Measurements from ENCODE around the gene ENDOU.

The ENDOU gene, protein sequence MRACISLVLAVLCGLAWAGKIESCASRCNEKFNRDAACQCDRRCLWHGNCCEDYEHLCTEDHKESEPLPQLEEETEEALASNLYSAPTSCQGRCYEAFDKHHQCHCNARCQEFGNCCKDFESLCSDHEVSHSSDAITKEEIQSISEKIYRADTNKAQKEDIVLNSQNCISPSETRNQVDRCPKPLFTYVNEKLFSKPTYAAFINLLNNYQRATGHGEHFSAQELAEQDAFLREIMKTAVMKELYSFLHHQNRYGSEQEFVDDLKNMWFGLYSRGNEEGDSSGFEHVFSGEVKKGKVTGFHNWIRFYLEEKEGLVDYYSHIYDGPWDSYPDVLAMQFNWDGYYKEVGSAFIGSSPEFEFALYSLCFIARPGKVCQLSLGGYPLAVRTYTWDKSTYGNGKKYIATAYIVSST

GRCh38 chr12:47725091-47725772 lies at the start of gene ENDOU:
TSS of gene ENDOU (minus strand) at chr12:47725490. CDS start at chr12:47725413, 77 bp downstream.
- no peak for DNase-seq (ENCODE audit: low spot score)

DNA sequence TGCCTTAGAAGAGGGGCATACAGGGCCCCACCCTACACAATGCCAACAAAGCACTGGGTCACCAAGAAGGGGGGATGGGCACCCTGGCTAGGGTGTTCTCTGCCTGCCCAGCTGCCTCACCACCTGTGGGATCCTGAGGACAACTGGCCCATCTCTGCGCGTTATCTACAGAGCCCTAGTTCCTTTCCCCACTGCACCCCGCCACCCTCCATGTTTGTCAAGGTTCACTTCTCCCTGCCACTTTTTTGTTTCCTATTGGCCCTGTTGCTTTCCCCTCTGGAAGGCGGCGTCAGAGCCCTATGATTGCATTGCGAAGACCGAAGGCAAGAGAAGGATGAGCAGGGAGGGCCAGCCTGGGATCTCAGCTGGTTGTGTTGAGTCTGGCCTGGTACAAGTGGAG lies 49.4 kb upstream of the ENDOU start:
- DNase-seq (ENCODE audit: low spot score), result no peak

DNA sequence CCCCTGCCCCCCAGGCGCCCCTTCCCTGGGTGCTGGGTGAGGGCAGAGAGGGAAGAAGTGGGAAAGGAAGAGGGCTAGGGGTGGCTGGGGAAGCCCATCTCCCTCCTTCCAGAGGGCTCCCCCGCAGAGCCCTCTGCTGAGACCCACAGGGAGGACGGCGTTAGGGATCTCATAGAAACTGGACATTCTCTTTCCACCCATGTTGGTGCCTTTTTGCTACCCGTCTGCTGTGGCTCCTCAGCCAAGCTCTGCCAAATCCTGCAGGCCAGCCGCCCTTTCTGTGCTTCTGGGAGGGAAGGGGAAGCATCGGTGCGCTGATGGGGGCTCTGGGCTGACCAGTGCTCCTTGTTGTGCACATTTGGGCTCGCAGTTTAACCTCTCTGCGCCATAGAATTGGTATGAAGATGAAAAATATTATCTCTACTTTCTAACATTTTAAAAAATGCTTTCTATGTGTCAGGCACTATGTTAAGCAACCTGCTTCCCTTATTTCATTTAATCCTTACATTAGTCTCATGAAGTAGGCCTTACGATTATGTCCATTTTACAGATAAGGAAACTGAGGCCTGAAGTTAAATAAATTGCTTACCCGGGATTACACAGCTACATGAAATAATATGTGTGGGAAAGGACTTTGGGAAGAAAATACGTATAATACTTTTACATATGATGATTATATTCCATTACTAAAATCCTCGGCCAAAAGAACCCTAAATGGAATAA lies 48.7 kb upstream of the ENDOU start:
- no peak for DNase-seq (ENCODE audit: low spot score)

- DNase-seq (ENCODE audit: low spot score), result peak; percentile 84
Observed at GRCh38 chr12:47773062-47773857, 48.0 kb upstream of the ENDOU start, which contains the start of gene SLC48A1. TSS of gene SLC48A1 (plus strand) at chr12:47773238. CDS start at chr12:47773305, 67 bp downstream.

- no peak for DNase-seq (ENCODE audit: low spot score)
Observed at GRCh38 chr12:47772738-47773061, 47.4 kb upstream of the ENDOU start.

DNA sequence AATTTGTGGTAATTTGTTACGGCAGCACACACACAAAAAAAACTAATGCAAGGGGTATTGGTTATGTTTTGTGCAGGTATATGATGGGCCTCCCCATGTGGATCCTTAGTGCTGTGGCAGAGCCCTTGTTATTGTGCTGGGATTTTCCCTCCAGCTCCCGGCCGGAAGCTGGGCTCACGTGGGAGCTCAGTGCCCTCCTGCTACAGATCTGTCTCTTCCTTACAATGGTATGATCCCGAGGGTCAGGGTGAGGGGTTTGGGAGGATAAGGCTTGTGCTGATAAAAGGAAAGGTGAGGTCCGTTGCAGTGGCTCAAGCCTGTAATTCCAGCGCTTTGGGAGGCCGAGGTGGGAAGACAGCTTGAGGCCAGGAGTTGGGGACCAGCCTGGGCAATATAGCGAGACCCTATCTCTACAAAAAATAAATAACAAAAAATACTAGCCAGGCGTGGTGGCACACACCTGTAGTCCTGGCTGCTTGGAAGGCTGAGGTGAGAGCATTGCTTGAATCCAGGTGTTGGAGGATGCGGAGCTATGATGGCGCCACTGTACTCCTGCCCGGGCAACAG lies 46.9 kb upstream of the ENDOU start:
- no peak for DNase-seq (ENCODE audit: low spot score)

DNA sequence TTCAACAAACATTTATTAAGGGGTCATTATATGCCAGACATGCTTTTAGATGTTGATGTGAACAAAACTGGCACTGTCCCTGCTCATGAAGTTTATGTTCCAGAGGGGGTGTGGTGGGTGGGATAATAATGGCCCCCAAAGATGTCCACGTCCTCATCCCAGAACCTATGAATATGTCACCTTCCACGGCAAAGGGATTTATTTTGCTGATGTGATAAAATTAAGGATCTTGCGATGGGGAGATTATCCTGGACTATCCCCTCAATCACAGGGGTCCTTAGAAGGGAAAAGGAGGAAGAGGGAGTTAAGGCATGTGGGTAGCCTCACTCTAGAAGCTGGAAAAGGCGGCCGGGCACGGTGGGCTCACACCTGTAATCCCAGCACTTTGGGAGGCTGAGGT lies 46.0 kb upstream of the ENDOU start:
- no peak for DNase-seq (ENCODE audit: low spot score)

GRCh38 chr12:47770086-47770726 lies 44.9 kb upstream of the ENDOU start:
- no peak for DNase-seq (ENCODE audit: low spot score)

DNA sequence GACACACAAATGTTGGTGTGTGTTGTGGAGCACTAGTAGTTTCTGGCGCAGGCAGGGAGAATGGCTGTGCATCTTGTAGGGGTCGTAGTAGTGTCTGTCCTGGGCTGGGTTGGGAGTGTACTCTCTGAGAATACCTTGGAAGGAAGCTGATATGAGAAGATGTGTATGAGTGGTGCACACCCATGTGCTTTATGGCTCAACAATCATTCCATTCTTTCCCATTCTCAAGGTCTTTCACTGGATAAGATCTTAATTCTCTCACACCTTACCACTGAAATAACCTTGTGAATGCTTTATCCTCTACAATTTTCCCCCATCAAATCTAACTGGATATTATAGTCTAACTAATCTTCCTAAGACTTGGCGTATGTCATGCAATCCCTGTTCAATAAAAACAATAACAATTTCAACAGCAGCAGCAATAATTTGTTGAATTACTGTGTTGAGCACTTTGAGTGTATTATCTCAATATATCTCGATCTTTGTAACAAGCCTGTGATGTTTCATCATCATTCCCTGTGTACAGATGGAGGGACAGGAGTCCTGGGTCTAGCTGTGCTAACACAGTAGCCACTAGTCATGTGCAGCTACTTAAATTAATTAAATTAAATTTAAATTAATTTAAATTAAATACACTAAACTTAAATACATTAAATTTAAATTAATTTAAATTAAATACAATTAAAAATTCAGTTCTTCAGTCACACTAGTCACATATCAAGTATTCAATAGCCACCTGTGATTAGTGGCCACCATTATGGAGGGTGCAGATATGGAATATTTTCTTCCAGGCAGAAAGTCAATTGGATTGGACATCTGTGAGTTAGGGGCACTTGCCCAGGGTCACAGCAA lies 44.2 kb upstream of the ENDOU start:
- no peak for DNase-seq (ENCODE audit: low spot score)

GRCh38 chr12:47768323-47768811 lies 43.1 kb upstream of the ENDOU start:
- DNase-seq (ENCODE audit: low spot score), result no peak

DNA sequence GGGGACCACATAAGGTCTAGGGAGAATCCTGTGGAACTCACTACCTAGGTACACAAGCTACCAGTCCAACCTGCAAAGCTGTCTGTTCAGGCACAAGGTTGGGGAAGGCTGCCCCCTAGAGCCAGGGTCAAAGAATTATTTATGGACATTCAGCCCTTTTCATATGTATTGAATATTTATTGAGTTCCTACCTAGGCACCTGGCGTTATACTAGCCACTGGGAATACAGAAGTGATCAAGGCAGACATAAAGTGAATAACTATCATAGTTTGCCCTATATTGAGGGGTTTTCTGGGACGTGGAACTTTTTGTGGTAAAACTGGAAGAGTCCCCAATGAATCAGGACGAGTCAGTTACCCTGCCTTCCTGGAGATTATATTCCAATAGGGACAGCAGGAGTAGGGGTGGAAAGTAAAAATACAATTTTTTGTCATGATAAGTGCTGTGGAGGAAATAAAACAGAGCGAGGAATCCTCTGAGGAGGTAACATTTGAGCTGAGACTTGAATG lies 42.0 kb upstream of the ENDOU start:
- peak; percentile 78 for DNase-seq (ENCODE audit: low spot score)

DNA sequence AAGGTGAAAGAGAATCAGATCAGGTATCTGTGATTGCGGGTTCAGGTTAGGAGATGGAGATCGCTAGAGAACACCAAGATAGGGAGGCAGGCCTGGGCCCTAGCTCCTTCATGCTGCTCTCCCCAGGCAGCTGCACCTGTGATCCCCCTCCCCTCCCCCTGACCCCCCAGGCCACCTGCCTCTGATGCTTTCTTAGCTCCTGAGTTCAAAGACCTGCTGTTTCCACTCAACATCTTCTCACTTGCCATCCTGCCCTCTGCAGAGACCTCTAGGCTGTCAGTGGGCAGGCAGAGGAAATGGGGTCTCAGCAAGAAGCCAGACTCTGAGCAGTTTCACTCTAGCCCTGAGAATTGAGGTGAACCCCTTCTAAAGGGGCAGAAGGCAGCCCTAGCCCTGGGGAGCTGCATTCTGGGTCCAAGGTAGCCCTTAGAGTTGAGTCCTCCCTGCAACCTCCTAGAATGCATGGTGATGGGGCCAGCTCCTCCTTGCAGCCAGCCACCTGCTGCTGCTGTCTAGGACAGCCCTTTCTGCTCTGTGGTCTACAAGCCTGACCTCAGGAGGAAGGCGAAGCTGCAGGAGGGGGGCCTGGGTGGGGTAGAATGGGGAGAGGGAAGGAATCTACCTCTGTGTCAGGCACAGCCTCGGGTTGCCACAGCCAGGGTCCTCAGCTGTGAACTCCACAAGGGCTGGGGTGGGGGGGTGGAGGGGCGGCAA lies 41.4 kb upstream of the ENDOU start:
- no peak for DNase-seq (ENCODE audit: low spot score)

GRCh38 chr12:47763481-47764346 lies 38.4 kb upstream of the ENDOU start:
- DNase-seq (ENCODE audit: low spot score), result no peak

DNA sequence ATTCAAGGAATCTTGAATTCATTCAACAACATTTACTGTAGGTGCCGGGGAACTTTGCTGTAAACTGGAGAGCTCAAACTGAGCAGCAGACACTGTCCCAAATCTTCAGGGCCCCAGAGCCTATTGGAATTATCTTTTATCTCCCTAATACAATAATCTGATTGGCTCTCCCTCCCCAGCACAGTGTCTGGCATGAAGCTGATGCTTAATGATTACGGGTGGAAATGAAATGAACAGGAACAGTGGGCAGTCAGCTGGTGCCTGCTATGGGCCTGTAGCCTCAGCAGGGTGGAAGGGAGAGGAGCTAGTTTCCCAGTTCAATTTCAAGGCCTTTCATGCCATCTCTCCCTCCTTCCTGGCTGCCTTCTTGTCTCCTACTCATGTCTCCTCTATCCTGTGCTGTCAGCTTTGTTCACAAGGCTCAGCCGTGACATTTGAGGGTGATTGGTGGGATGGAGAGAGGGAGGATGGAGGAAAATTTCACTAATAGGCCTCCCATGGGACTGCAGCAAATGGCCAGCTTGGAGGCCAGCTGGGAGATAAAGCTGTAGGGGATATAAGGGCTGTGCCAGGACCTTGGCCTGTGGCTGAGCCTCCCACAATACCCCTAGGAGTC lies 37.7 kb upstream of the ENDOU start:
- no peak for DNase-seq (ENCODE audit: low spot score)

DNA sequence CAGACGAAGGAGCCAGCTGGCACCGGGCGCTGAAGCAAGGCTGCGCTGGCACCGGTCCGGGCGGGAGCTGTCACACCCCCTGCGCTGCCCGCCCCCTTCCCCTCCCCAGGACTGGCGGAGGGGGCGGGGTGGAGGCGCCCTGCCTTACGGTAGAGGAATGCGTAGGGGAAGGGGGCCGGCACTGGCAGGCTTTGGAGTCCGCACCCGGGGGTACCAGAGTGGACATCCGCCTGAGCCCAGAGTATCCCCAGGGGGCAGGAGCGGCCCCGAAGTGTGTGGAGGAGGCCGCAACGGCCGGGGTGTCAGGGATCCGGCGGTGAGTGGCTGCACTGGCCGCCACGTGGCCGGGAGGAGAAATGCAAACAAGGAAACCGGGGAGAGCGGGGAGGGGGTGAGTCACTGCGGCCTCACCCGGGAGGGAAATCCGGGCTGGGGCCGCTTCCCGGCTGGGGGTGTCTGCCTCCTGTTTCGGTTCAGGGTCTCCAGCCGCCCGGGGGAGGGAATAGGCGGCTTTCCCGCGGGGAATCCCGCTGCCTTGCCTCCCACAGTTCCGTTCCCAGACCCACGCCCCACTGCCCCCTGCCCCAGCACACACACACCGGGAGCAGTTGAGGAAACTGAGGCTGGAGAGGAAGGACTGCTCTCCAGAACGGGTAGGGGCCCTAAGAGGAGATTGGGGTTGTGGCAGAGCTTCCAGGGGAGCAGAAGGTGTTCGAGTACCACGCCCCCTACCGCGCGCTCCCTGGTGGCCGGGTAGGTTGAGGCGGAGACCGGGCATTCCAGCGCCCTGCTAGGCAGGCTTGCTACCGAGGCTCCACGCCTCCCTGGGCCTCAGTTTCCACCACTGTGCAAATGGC lies 33.8 kb upstream of the ENDOU start, which contains the start of gene RAPGEF3:
RAPGEF3 (minus strand) TSS at position 47 of the 857 bp plus-strand sequence. CDS start 324 bp downstream, outside the sequence.
- peak; percentile 68 for DNase-seq (ENCODE audit: low spot score)

- DNase-seq (ENCODE audit: low spot score), result no peak
Observed at GRCh38 chr12:47758584-47758833, 33.2 kb upstream of the ENDOU start.
